ENCODE results near the gene BRINP2. TPM values are rescaled to one million over a fixed set of nuclear protein-coding genes. Genes with fewer than 3 reads are reported as not detected.
A peak's percentile ranks its signal among the peaks of the same experiment; 100 is the strongest.

Gene BRINP2
- total and polyA plus RNA-seq, 2 of the 4 experiments (the other 2 are of a cell fraction), result not detected

- no peak overlapping the region for H2BK15ac ChIP-seq (ENCODE audit: low read depth, low read length)
- ChIA-PET CTCF (interaction anchor here (0.8 kb wide), 1 partner anchor 41 kb away, joined by 3 read pairs; no protein-coding TSS in a partner anchor), POLR2A (ENCODE audit: unreplicated experiment) (interaction anchor here (0.6 kb wide), 1 partner anchor 13 kb away, joined by 3 read pairs; no protein-coding TSS in a partner anchor)
- TF ChIP-seq RCOR1 (IDR thresholded peaks at IDR 0.05; ENCODE audit: insufficient replicate concordance, low read length), result no peak
- no peak for TF ChIP-seq BHLHE40 (IDR thresholded peaks at IDR 0.05; ENCODE audit: low read depth, low read length)
- TF ChIP-seq ELK1 (IDR thresholded peaks at IDR 0.05; ENCODE audit: borderline replicate concordance, low read depth, low read length), result no peak
- TF ChIP-seq MXI1 (IDR thresholded peaks at IDR 0.05; ENCODE audit: borderline replicate concordance, low read depth, low read length), result no peak
- no TSS peak for BruUV-seq (replicated peaks)
- H3K36me3 ChIP-seq (ENCODE audit: control insufficient read depth, insufficient read depth, low read length), result no peaks in the 10 kb centered on the region
- H2AK5ac ChIP-seq (ENCODE audit: low read depth, low read length), result no peak overlapping the region
- peak overlapping the region; percentile 13; the same call in 1 of the 2 replicates for H3K4me3 ChIP-seq (ENCODE audit: insufficient read depth, low read depth, low read length)
- intact Hi-C loops (cut with micrococcal nuclease), result no loop called here
- H3K9ac ChIP-seq (ENCODE audit: low read depth, low read length), result no peak overlapping the region
- no peak overlapping the region for H3K27ac ChIP-seq (ENCODE audit: insufficient read depth, low read length)
- H4K91ac ChIP-seq (ENCODE audit: insufficient read depth, low read depth, low read length), result no peak overlapping the region
- H2AFZ ChIP-seq (replicated peaks; ENCODE audit: low read length, poor library complexity), result no peak overlapping the region
- H2BK120ac ChIP-seq (ENCODE audit: low read depth, low read length), result no peak overlapping the region
- H2AK9ac ChIP-seq (replicated peaks; ENCODE audit: low read depth, low read length, poor library complexity), result no peak overlapping the region
- dilution Hi-C loops (cut with HindIII; ENCODE audit: low sequenced_read_pairs, unreplicated experiment), result no loop called here
- H3K18ac ChIP-seq (ENCODE audit: low read depth, low read length), result no peak overlapping the region
- H4K20me1 ChIP-seq (ENCODE audit: insufficient read depth, low read length), result no peaks in the 10 kb centered on the region
- ATAC-seq (ENCODE audit: low read depth), result no peak
- no peaks in the 10 kb centered on the region for H3K9me1 ChIP-seq (ENCODE audit: insufficient read depth, low read length)
- no peak overlapping the region for H4K8ac ChIP-seq (ENCODE audit: low read depth in 2 of 2, low read length in 2 of 2)
- H4K5ac ChIP-seq (ENCODE audit: low read depth, low read length), result no peak overlapping the region
- peaks cover 2% of the 10 kb centered on the region; the same call in 1 of the 2 replicates for H3K4me1 ChIP-seq (ENCODE audit: control insufficient read depth, insufficient read depth, low read length)
- WGBS, 2 experiments (ENCODE audit: extremely low coverage in 2 of 2, insufficient read length in 1 of 2), result no CpG with 5 or more reads among the region's 9 CpGs
- H3K79me1 ChIP-seq (ENCODE audit: low read depth in 1 of 2, low read length in 2 of 2), result no peaks in the 10 kb centered on the region
- no peaks in the 10 kb centered on the region for H3K9me3 ChIP-seq (ENCODE audit: control insufficient read depth, insufficient read depth, low read length)
- H3K27me3 ChIP-seq (ENCODE audit: control insufficient read depth, insufficient read depth, low read length), result peaks cover 33% of the 10 kb centered on the region
- in situ Hi-C loops (cut with MboI; ENCODE audit: low sequenced_read_pairs), result no loop called here
- no peak overlapping the region for H2BK5ac ChIP-seq (ENCODE audit: low read depth, low read length, poor library complexity, severe bottlenecking)
- H3K4ac ChIP-seq (ENCODE audit: low read depth, low read length), result no peak overlapping the region
- DNase-seq, result no peak
- H3K14ac ChIP-seq (replicated peaks; ENCODE audit: low read depth, low read length), result no peak overlapping the region
- H3K4me2 ChIP-seq (ENCODE audit: low read depth, low read length), result peak overlapping the region; percentile 68; the same call in 1 of the 2 replicates
- H3K23ac ChIP-seq (ENCODE audit: low read depth, low read length), result no peak overlapping the region
- H2BK20ac ChIP-seq (ENCODE audit: low read depth, low read length), result no peak overlapping the region
- no peak overlapping the region for H3K56ac ChIP-seq (ENCODE audit: extremely low read depth, insufficient read depth, low read length)
Measured at GRCh38 chr1:177165069-177165439, 5.7 kb upstream of the BRINP2 start.

All from IMR-90 (cell line).